Heart right ventricle (tissue), 16 donors: ENCODE data around the gene UACA. TPM values are rescaled to one million over a fixed set of nuclear protein-coding genes. Genes with fewer than 3 reads are reported as not detected.
A peak's percentile ranks its signal among the peaks of the same experiment; 100 is the strongest.
"Not testable (repeated sequence)": the region's sequence is repeated elsewhere in the genome, so short reads cannot be mapped to it uniquely, and the experiment has no call there.

ENCODE experiments used
- ATAC-seq, 8 donors: fragments of 200-7000 bp; cut with Tn5 transposase; one replicate each; pipeline ENCODE4 v1.9.1; 2020; ENCODE audit warnings: mild to moderate bottlenecking in 8 of 8, moderate library complexity in 8 of 8, moderate number of reproducible peaks in 1 of 8
- DNase-seq, 2 donors: peaks; one replicate each; pipeline ENCODE4 v3.0.0-alpha.2; 2020
- H3K27ac ChIP-seq, 10 donors: fragments of 200-600 bp; sonication (generic) in 2 of 10; one replicate each; pipeline versions ENCODE4 v1.5.0 to v1.8.0; 2020 to 2022; ENCODE audit warnings: mild to moderate bottlenecking in 3 of 10
- H3K27me3 ChIP-seq, 7 donors: fragments of 200-600 bp; one replicate each; pipeline ENCODE4 v1.8.0; 2021 to 2022; ENCODE audit warnings: mild to moderate bottlenecking in 2 of 7
- H3K36me3 ChIP-seq, 9 donors: fragments of 200-600 bp; sonication (generic) in 1 of 9; one replicate each; pipeline versions ENCODE4 v1.5.0 to v1.8.0; 2020 to 2022; ENCODE audit warnings: mild to moderate bottlenecking in 2 of 9
- H3K4me1 ChIP-seq, 9 donors: fragments of 200-600 bp; sonication (generic) in 1 of 9; one replicate each; pipeline versions ENCODE4 v1.5.0 to v1.8.0; 2020 to 2022; ENCODE audit warnings: mild to moderate bottlenecking in 4 of 9
- H3K4me3 ChIP-seq, 10 donors: fragments of 200-600 bp; sonication (generic) in 2 of 10; one replicate each; pipeline versions ENCODE4 v1.5.0 to v1.8.0; 2020 to 2022; ENCODE audit warnings: mild to moderate bottlenecking in 7 of 10, moderate library complexity in 2 of 10
- H3K9me3 ChIP-seq, 11 donors: fragments of 200-600 bp in 10 of 11; sonication (generic) in 2 of 11; one replicate each; pipeline versions ENCODE4 v1.5.0 to v1.8.0; 2013 to 2022; ENCODE audit warnings: mild to moderate bottlenecking in 2 of 11, control low read depth in 1 of 11, moderate library complexity in 1 of 11
- WGBS, 2 donors: extraction: QIAGEN DNeasy Blood & Tissue Kit; methylation state at CpG; one replicate each; pipeline ENCODE4 v1.1.7; 2013; ENCODE audit warnings: inconsistent platforms in 1 of 2; 5-methylcytosine and 5-hydroxymethylcytosine counted together
- intact Hi-C, 10 donors: fragments of 100-400 bp; cut with DNase I; formaldehyde crosslinking; loops; one replicate each; pipeline versions ENCODE4 v1.11.1 to v1.14.2; 2022
- polyA plus RNA-seq, 2 donors: library from polyadenylated mRNA; stranded (reverse); fragments of 200-250 nt; gene quantifications; one replicate each; pipeline ENCODE4 v1.2.3, GENCODE V29; 2013
- total RNA-seq, 10 donors: library from RNA; stranded (reverse); fragmentation: NEBNext Ultra II Directional in 3 of 10; extraction: Animal tissue kit (Norgen Biotek cat#: 25700) in 3 of 10; gene quantifications; one replicate each; pipeline versions ENCODE4 v1.2.1 to v1.2.4, GENCODE V29; 2021 to 2023
- TF ChIP-seq, protein P1 (sequence below), 9 donors: fragments of 200-600 bp; sonication (generic) in 2 of 9; IDR thresholded peaks; one replicate each; pipeline versions ENCODE4 v1.5.0 to v1.8.0; 2021 to 2022; ENCODE audit warnings: antibody characterized with exemption in 9 of 9, mild to moderate bottlenecking in 5 of 9, moderate library complexity in 1 of 9
- donor health status: Arrhythmogenic right ventricular cardiomyopathy.
- donor health status: ischemic (EF 13 %, LVEDD 7.1; RV severe dilation, severe dysfunction).
- donor health status: healthy with polysubstance abuse.
- donor health status: DM: no; HTN: yes; CAD: no.
- donor health status: DM: no; HTN: no; CAD: no.
- donor health status: ischemic (EF 25% LVEDD 6.9; RV normal size, moderate dysfunction).
- donor health status: ischemic (EF 25% LVEDD 5.7; RV mildly dilated, moderate dysfunction).
- donor health status: healthy.
- donor health status: DM: yes; HTN: yes; CAD: no.
- donor health status: Ischemic cardiomyopathy.
- donor health status: ischemic (EF 35%, LVEDD 5.7; RV mildly dilated, moderate dysfunction).
- donor health status: nonischemic (EF 11% LVEDD 7.7; RV severe dilation, severe dysfunction).
- donor health status: DM: yes; HTN: yes; CAD: no.
- donor health status: PGD.
- donor health status: ischemic (EF 29% LVEDD 5.4; RV normal size, mild dysfunction).
- donor health status: nonischemic (EF 23%, LVEDD 6.1; RV moderate dilation, normal function).

Gene UACA
- total and polyA plus RNA-seq, 12 donors, result 14.2 to 75.4 (median 47.1) TPM

- H3K36me3 ChIP-seq, result peaks cover 0 to 8% (median 0%) of the 10 kb centered on the region in 9 donors
- no peaks in the 10 kb centered on the region for H3K27me3 ChIP-seq
- TF ChIP-seq, protein P1, sequence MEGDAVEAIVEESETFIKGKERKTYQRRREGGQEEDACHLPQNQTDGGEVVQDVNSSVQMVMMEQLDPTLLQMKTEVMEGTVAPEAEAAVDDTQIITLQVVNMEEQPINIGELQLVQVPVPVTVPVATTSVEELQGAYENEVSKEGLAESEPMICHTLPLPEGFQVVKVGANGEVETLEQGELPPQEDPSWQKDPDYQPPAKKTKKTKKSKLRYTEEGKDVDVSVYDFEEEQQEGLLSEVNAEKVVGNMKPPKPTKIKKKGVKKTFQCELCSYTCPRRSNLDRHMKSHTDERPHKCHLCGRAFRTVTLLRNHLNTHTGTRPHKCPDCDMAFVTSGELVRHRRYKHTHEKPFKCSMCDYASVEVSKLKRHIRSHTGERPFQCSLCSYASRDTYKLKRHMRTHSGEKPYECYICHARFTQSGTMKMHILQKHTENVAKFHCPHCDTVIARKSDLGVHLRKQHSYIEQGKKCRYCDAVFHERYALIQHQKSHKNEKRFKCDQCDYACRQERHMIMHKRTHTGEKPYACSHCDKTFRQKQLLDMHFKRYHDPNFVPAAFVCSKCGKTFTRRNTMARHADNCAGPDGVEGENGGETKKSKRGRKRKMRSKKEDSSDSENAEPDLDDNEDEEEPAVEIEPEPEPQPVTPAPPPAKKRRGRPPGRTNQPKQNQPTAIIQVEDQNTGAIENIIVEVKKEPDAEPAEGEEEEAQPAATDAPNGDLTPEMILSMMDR (IDR thresholded peaks at IDR 0.05), result no peak
- no peaks in the 10 kb centered on the region for H3K9me3 ChIP-seq
- peak; percentile 70 to 96 (median 90) for ATAC-seq
- WGBS, 2 donors, result 35 to 38% methylated on average over 4 of the region's 4 CpGs
- H3K27ac ChIP-seq, result peak overlapping the region; percentile 28 to 86 (median 69)
- H3K4me3 ChIP-seq, result peak overlapping the region in 1 of 10 donors; percentile 3
- DNase-seq, result peak; percentile 49 to 65
- intact Hi-C loops, result no loop called here
- peaks cover 12 to 95% (median 64%) of the 10 kb centered on the region in 9 donors for H3K4me1 ChIP-seq
Measured at GRCh38 chr15:70752193-70752635, 11.1 kb downstream of the UACA start.

DNA sequence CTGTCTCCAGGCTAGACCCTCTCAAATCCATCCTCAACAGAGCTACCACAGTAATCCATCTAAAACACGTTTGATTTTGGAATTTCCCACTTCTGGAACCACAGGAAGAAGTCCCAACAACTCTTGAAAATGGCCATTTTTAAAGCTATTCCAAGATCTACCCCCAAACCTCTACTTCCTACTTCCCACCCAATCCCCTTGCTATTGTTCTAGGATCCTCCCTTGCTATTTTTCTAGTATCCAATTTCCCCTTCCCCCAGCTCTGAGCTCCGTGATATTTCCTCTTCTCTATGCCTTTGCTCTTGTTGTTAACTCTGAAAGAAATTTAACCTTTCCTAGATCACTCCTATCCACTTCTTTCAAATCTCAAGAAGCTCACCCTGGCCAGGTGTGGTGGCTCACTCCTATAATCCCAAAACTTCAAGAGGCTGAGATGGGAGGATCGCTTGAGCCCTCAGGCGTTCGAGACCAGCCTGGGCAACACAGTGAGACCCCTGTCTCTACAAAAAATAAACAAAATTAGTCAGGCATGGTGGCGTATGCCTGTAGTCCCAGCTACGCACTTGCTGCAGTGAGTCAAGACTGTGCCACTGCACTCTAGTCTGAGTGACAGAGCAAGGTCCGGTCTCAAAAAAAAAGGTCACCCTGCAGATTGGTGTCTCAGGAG, 13.0 kb downstream of the UACA start:
- peak overlapping the region in 8 of 10 donors; percentile 10 to 79 (median 38) for H3K27ac ChIP-seq
- WGBS, 2 donors, result 85 to 86% methylated on average over 8 of the region's 8 CpGs
- ATAC-seq, result no peak
- H3K4me3 ChIP-seq, result no peak overlapping the region
- TF ChIP-seq, protein P1 (IDR thresholded peaks at IDR 0.05), result no peak
- intact Hi-C loops, result no loop called here
- H3K4me1 ChIP-seq, result peaks cover 11 to 84% (median 55%) of the 10 kb centered on the region in 9 donors
- H3K9me3 ChIP-seq, result no peaks in the 10 kb centered on the region
- H3K27me3 ChIP-seq, result no peaks in the 10 kb centered on the region
- peaks cover 0 to 8% (median 0%) of the 10 kb centered on the region in 9 donors for H3K36me3 ChIP-seq
- no peak for DNase-seq

- Histone ChIP-seq H3K27me3 (no peaks in the 10 kb centered on the region), H3K36me3 (no peaks in the 10 kb centered on the region), H3K4me3 (no peak overlapping the region), H3K4me1 (peaks cover 11 to 78% (median 60%) of the 10 kb centered on the region in 9 donors), H3K27ac (peak overlapping the region in 5 of 10 donors; percentile 12 to 68 (median 37)), H3K9me3 (no peaks in the 10 kb centered on the region)
- DNase-seq (peak; percentile 42 to 62), ATAC-seq (peak; percentile 14 to 92 (median 70))
- WGBS, 2 donors, result 13 to 16% methylated on average over 3 of the region's 3 CpGs
- intact Hi-C loops, result no loop called here
- TF ChIP-seq, protein P1 (IDR thresholded peaks at IDR 0.05), result no peak
Measured at GRCh38 chr15:70748281-70748747, 15.0 kb downstream of the UACA start.

DNA sequence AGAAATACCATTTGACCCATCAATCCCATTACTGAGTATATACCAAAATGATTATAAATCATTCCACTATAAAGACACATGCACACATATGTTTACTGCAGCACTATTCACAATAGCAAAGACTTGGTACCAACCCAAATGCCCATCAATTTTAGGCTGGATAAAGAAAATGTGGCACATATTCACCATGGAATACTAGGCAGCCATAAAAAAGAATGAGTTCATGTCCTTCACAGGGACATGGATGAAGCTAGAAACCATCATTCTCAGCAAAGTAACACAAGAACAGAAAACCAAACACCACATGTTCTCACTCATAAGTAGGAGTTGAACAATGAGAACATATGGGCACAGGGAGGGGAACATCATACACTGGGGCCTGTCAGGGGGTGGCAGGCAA, 16.8 kb downstream of the UACA start:
- H3K27me3 ChIP-seq, intact Hi-C loops, ATAC-seq, H3K9me3 ChIP-seq, H3K36me3 ChIP-seq, H3K4me3 ChIP-seq, DNase-seq, H3K27ac ChIP-seq: not testable (repeated sequence)
- H3K4me1 ChIP-seq, result peaks cover 7 to 78% (median 54%) of the 10 kb centered on the region in 9 donors

- Histone ChIP-seq H3K9me3 (no peaks in the 10 kb centered on the region), H3K27ac (peak overlapping the region; percentile 12 to 88 (median 79)), H3K27me3 (no peaks in the 10 kb centered on the region), H3K4me1 (peaks cover 4 to 76% (median 48%) of the 10 kb centered on the region in 9 donors), H3K4me3 (peak overlapping the region in 3 of 10 donors; percentile 42 to 57 (median 53)), H3K36me3 (no peaks in the 10 kb centered on the region)
- TF ChIP-seq, protein P1 (IDR thresholded peaks at IDR 0.05), result no peak
- WGBS, 2 donors, result 45 to 46% methylated on average over 3 of the region's 3 CpGs
- no peak for ATAC-seq
- intact Hi-C loops, result no loop called here
- no peak for DNase-seq
Measured at GRCh38 chr15:70742928-70743327, 20.4 kb downstream of the UACA start.
